GM18519 (cell line): ENCODE measurements around the gene FYN.

ENCODE experiments used
- ATAC-seq: cut with Tn5 transposase; IDR thresholded peaks from one replicate; pipeline ENCODE4 v1.9.1; 2021; ENCODE audit warnings: mild to moderate bottlenecking, moderate library complexity; ENCODE audit not compliant: unreplicated experiment, low FRiP score

Gene FYN

DNA sequence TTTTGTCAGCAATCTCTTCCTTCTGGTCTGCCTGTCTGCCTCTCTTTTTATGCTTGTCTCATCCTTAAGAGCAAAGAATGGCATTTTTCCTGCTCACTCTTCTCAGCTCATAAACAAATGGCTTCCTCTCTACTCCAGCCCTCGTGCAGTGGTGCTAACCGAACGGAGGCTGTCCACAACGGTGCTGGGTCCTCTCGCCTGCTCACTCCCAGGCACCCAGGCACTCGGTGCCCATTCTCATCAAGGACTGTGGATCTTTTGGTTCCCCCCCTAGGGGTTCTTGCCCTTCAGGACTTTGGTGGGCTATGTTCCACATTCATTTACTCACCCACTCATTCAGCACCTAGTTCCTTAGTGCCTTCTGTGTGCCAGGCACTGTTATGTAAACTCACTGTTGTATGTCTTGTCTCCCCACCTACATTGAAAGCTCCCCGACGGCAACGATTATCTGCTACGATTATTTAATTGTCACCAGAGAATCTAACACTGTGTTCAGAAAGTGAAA lies 113.9 kb downstream of the FYN start:
- no peak for ATAC-seq

DNA sequence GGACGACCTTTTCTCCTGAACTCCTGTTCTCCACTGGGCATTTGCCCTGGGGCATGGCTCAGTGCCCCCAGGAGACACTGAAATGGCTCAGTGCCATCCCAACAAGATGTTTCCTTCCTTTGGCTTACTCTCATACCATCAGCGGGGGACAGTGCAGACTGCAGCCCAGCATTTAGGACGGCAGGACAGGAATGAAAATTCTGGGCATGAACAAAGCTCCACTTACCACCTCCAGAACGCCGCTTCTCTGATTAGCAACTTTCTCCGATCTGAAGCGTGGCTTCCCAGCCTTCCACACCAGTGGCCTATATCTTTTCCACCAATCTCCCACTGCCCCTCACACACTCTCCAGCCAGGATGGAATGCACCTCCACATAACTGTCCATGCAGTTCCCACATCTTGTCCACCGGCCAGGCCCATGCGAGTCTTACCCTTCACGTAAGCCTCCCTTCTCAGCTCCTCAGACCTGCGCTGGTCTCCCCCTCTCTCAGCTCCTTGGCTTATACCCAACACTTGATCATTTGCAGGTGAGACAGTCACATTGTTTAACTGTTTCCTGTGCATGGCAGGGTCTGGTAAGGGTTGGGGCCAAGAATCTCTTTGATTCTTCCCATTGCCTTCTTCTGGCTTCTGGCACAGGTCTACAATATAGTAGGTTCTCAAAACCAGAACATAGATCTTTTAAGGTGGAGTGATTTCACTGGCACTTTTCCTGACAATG lies 114.5 kb downstream of the FYN start:
- no peak for ATAC-seq

DNA sequence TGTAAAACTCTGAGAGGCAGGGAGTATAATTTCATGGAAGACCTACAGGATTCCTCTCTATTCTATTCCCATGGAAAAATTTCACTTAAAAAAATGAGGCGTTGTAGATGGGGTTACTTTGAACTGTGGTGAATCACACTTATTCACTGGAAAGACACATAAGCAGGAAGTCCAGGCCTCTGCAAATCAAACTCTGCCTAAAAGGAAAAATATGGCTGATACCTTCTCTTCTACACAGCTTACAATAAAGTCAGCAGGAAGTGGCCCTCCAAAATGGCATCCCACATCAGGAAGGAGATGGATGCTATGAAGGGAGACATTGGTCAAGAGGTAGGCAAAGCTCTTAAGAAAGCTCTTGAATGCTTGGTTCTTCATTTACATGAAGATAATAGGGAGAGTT lies 115.9 kb downstream of the FYN start:
- ATAC-seq: no peak

DNA sequence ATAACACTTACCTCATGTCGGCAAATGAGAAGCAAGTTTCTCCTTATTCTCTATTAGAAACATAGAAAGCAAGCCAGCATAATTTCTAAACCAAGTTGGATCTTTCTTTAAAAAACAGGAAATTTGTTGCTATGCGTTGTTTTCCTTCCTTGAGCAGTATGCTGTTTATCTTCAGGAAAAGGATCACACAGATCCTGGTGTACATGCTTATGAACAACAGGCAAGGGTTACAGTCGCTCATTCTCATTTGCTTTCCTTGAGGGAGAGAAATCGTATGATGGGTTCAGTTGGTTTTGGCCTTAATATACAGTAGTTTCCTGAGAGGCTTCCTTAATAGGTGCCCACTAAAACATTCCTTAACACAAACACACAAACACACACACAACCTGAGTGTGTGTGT lies 118.8 kb downstream of the FYN start:
- ATAC-seq: no peak

DNA sequence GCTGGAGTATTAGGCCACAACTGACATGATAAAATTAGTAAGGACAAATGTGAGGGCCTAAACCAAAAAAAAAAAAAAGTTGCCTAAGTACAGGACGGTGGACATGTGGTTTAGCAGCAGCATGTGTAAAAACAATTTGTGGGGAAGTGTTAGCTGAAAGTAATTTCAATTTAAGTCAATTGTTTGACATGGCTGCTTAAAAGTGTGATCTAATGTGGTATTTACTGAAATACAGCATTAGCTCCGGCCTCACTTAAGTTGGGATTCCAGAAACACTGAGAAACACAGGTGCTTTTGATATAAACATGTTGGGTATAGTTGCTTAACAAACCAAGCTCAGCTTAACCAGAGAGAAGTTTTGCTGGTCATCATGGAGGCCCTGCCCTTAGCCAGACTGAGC lies 119.7 kb downstream of the FYN start:
- no peak for ATAC-seq

DNA sequence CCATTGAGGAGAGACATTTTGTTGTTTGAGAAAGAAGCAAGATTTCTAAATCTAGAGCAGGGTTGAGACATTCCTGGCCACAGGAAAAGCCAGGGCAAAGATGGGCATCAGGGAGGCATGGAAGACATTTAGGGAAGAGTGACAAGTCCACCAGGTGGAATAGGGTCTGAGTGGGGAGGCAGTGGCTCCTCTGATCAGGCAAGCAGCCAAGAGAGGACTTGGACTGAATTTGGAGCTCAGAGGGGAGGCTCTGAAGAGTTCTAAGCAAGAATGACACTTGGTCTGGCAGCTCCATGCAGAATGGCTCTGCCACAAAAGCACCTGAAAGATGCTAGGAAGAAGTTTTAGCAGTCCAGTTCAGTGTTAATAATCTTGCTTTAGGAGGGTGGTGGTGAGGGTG lies 120.8 kb downstream of the FYN start:
- no peak for ATAC-seq

DNA sequence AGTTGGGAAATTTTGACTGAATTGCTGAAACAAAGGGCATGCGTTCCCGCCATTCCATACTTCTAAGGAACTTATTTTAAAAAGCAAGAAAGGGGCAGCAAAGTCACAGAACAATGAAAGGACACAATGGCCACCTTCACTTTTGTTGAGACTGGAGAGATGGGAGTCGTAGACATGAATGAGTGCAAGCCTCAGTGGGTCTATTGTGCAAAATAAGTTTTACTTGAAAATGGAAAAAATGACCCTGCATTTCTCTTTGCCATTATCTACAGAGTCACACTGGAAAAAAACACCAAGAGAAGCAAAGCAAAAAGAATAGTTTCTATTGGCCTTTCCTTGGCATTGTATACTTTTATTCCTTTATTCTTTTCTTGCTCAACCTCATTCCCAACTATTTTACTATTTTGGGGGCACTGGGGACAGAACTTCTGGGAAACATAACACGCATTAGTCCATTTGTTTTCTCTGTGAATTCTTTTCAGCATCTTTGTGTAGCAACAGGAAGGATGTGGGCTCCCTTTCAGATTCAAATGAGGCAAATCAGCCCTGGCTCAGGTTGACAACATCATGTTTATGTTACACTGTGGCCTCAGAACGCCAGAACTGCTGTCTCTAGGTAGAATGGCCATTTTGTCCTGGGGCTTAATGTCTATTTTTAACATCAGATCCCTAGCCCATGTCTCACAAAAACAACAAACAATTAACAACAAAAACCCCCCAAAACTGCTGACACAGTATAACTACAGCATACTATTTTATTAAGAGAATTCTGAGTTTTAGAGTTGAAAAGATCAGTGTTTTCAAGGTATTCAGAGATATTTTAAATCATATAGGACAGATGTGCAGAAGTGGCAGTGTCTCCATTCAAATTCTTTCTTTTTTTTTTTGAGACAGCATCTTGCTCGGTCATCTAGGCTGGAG lies 122.2 kb downstream of the FYN start:
- peak; percentile 65 for ATAC-seq

DNA sequence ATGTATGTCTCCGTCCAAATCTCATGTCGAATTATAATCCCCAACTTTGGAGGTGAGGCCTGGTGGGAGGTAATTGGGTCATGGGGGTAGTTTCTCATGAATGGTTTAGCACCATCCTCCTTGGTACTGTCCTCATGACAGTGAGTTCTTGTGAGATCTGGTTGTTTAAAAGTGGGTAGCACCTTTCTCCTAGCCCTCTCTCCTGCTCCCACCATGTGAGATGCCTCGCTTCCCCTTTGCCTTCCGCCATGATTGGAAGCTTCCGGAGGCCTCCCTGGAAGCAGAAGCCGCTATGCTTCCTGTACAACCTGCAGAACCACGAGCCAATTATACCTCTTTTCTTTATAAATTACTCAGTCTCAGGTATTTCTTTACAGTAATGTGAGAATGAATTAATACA lies 123.1 kb downstream of the FYN start:
- no peak for ATAC-seq

DNA sequence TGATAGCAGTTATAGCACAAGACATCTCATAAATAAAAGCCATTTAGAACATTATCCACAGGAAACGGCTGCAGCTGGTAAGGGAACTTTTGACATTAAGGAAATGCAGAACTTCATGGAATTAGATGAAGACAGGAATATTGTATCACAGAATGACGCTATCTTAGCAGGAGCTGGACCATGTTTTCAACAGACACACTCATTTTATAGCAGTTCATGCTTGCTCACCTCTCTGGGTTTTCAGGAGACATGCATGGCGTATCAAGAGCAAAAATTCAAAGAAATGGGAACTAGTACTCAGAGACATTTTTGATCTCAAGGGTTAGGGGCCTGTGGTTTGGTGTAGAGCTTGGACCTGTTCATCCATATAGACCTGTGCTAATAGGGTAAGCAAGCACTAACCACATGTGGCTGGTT lies 125.0 kb downstream of the FYN start:
- no peak for ATAC-seq

DNA sequence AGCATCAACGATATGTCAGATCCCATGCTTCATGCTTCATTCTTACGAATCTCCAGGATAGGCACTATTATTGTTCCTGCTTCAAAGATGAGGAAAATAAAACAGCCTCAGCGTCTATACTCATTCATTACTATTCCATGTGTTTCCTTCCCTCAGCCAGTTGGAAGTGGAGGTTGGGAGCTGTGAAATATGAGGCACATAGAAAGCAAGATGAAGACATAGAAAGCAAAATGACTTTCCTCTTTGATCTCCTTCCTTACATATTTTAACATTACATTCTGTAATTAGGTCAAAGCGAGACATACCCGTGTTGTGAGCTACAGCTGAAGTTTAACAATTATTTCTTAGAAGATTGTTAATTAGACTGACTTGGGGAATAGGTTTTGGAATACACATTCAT lies 125.4 kb downstream of the FYN start:
- ATAC-seq: no peak

DNA sequence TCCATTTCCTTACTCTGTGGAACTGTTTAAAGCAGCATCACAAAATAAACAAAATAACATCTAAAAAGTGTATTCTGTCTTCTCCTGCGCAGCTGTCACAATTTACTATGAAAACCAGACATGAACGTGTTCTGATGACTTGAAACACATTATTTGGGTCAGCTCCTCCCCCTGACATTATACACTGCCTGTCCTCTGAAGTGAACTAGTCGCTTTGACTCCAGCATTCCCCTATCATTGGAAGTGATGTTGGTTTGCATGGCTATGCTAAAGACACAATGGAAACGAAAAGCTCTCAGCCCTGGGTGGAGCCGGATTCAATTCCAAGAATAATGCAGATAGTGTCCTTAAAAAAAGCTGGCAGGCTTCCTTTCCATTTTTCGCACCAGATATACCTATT lies 125.9 kb downstream of the FYN start:
- no peak for ATAC-seq

DNA sequence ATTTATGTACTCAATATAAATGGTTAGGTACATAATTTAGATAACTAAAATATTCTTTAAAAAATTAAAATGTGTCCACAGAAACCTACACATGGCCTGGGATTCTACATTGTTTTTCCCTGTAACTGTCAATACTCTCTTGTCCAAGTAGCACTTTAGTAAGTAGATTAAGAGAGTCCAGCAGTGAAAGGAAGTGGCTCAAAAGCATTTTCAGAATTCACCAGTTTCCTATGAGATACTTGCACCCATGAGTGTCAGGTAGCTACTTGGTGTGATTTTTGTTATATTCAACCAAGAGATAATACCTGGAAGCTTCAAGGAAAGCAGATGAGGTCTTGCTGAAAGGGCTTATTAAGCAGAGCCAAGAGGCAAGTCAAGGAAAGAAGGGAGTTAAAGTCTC lies 126.3 kb downstream of the FYN start:
- ATAC-seq: no peak

DNA sequence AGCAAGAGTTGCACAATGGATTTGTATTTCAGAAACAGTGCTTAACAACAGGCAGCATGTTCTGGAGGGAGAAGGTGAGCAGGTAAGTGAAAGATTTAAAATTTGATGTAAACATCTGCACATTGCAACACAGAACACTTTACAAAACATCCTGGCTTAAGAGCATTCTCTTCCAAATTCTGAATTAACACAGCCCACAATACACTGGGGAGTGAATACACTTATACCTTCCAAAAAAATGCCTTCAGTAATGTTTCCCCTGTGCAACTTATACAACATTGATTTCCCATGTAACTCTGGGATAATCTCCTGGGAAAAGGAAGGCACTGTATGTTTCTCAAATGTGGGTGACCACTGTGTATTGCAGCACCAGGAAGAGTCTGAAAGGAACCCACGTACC lies 127.6 kb downstream of the FYN start:
- no peak for ATAC-seq

DNA sequence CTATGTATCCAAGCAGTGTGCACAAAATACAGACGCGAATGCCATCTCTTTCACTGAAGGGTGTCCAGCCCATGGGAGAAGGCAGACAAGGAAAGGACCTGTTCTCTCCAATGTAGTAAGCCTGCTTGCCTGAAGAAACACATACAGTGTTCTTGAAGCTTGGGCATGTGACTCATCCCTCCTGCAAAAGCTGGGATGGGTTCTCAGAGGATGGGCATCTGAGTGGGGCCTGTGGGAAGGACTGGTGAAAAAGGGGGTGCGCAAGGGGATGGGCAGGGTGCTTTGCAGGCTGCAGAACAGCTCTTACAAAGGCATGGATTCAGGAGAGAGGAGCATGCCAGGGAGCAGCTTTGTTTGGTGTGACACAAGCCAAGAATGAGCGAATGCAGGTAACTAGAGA lies 128.1 kb downstream of the FYN start:
- no peak for ATAC-seq

DNA sequence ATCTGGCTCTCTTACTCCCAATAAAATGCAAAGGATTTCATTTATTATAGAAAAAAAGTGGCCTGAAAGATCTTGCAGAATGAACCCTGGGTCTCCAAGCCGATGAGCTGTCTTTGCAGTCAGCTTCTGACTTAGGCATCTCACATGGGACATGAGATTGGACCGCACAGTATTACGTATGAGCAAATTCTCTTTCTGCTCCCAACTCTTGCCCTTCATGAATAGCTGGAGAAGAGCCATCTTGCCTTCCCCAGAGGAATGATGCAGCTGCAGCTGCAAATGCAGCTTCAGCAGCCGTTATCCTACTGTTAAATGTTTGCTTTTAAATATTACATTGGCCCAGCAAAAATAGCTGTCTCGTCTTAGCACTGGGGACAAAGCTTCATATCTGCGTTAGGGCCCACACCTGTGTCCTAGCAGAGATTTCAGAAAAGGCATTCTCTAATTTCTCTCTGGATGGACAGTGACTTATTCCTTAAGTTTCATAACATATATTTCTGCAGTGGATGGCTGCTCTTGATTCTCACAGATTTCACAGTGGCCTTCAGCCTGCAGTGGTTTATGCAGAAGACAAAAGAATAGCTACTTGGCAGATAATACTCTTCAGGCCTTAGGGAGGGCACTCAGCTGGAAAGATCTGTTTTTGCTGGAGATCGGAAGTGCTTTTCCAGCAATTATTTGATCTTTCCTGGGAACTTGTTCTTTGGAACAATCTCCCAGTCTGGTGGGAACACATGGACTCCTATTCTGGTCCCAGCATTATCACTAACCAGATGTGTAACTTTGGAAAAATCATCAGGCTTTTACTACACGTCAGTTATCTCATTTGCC lies 129.2 kb downstream of the FYN start:
- no peak for ATAC-seq

DNA sequence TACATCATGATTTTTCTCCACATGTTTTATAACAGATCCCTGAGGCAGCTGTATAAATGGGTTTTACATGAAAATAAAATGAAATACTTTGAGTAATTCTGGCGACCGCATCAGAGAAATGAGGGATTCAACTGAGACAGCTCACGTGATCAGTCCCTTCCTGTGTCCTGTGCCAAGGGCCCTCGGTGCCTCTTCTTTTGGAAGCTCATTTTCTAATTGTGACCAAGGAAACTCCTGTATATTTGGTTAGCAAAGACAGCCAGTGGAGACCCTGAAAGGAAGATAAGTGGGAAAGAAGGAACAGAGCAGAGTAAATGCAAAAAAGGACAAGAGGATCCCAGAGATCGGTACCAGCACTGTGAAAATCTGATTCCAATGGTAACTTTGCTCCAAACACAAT lies 129.9 kb downstream of the FYN start:
- no peak for ATAC-seq

DNA sequence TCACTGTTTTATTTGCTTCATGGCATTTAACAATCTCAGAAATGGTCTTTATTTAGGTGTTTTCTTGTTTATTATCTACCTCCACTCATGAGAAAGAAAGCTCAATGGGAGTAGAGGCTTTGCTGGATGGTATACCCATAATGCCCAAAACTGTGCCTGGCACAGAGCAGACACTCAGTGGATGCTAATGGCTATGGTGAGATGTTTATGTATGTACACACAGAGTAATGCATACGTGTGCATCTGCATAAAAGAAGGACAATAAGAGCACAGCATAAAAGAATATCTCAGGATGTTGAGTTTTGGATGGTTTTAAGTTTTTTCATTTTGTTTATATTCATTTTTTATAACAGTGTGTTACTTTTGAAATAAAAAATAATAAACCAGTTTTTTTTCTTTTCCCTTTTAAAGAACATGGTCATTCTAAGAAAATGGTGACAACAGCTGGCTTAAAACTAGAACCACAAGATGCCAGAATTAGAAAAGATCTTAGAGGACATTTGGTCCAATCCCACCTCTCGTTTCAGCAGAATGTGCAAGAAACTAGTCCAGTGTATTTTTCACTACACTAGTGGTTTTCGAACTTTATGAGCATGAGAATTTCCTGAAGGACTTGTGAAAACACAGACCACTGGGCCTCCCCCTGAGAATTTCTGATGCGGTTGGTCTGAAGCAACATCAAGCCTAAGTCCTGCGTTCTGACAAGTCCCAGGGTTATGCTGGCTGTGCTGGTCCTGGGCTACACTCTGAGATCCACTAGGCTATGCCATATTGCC lies 131.9 kb downstream of the FYN start:
- ATAC-seq: no peak

DNA sequence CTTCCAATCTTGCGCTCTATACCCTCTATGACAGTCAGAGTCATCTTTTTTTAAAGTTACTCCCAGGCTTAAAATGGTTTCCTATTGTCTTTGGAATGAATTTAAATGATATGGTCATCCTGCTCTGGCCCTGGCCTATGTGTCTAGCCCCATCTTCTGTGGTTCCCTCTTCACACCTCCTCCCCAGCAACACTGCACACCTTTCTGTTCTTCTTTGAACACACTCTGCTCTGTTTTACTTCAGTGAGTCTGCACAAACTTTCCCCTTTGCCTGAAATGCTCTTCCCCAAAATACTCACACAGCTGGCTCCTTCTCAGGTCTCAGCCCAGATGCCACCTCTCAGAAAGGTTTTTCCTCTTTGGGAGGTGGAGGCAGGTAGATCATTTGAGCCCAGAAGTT lies 132.7 kb downstream of the FYN start:
- no peak for ATAC-seq

DNA sequence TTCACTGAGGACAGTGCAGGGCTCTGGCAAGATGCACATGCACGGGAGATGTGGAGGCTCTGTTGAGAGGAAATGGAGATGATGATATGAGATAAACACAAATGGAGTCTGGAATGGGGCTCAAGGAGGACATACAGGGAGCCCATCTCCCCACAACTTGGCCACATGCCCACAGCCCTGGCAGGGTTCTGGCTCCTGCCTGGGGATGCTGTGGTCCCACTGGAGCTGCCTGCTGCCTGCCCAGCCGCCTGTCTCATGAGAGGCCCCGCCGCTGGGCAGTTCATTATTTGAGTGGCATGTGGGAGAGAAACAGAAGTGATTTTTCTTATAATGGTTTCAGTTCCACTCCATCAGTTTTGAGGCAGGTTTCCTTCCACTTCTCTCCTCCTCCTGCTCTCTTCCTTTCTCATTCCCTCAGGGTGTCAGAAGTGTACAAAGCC lies 134.0 kb downstream of the FYN start:
- ATAC-seq: no peak

DNA sequence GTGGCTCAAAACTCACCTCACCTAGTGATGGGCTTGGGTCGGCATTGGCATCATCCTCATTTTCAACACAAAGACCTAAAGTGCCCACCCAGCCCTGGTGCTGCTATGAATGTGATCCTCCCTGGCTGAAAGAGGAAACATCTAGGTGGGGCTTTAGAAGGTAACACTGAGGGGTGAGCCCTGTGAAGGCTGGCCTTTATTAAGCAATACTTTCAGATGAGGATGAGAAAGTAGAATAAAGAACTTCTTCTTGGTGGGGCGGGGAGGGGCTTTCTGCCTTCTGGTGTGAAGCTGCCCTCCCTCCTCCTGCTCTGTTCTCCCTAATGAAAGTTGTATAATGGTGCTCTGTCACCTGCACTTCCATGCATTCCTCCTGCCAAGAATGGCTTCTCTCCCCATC lies 134.6 kb downstream of the FYN start:
- no peak for ATAC-seq
